ENCODE results near the gene XKR7.

XKR7 gene

GRCh38 chr20:31988430-31989015 lies 20.6 kb downstream of the XKR7 start:
- TF ChIP-seq, protein P1, sequence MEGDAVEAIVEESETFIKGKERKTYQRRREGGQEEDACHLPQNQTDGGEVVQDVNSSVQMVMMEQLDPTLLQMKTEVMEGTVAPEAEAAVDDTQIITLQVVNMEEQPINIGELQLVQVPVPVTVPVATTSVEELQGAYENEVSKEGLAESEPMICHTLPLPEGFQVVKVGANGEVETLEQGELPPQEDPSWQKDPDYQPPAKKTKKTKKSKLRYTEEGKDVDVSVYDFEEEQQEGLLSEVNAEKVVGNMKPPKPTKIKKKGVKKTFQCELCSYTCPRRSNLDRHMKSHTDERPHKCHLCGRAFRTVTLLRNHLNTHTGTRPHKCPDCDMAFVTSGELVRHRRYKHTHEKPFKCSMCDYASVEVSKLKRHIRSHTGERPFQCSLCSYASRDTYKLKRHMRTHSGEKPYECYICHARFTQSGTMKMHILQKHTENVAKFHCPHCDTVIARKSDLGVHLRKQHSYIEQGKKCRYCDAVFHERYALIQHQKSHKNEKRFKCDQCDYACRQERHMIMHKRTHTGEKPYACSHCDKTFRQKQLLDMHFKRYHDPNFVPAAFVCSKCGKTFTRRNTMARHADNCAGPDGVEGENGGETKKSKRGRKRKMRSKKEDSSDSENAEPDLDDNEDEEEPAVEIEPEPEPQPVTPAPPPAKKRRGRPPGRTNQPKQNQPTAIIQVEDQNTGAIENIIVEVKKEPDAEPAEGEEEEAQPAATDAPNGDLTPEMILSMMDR (IDR thresholded peaks at IDR 0.05; ENCODE audit: low read depth, low read length), result no peak
- H3K4me3 ChIP-seq (replicated peaks in 1 of 2; ENCODE audit: low read depth in 2 of 2, low read length in 2 of 2), result no peak overlapping the region
- no peak for DNase-seq (ENCODE audit: low read depth in 2 of 2)

DNA sequence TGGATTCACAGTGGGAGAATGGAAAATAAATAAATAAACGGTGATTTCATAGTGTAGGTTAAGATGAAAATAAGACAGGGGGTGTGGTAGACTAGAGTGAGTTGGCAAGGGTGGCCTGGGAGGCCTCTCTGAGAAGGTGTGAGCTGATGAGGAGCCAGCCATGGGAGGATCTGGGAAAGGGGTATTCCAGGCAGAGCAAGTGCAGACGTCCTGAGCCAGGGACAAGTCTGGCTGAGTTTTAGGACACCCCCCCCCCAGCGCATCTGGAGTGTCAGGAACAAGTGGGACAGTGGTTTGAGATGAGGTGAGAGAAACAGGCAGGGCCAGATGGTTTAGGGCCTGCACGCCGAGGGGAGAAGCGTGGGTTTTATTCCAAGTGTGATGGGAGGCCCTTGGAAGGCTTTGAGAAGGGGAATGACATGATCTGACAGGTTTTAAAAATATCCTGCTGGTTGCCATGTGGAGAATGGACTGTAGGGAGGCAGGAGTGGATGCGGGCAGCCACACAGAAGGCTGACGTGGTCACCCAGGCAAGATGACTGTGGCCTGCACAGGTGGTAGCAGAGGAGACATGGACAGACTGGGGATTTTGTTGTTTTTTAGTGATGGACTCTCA lies 21.2 kb downstream of the XKR7 start:
- H3K4me3 ChIP-seq (replicated peaks in 1 of 2; ENCODE audit: low read depth in 2 of 2, low read length in 2 of 2), result no peak overlapping the region
- TF ChIP-seq, protein P1 (IDR thresholded peaks at IDR 0.05; ENCODE audit: low read depth, low read length), result no peak
- DNase-seq (ENCODE audit: low read depth in 2 of 2), result no peak

GRCh38 chr20:31990641-31991338 lies 22.8 kb downstream of the XKR7 start:
- no peak for DNase-seq (ENCODE audit: low read depth in 2 of 2)
- TF ChIP-seq, protein P1 (IDR thresholded peaks at IDR 0.05; ENCODE audit: low read depth, low read length), result no peak
- H3K4me3 ChIP-seq (replicated peaks in 1 of 2; ENCODE audit: low read depth in 2 of 2, low read length in 2 of 2), result no peak overlapping the region

DNA sequence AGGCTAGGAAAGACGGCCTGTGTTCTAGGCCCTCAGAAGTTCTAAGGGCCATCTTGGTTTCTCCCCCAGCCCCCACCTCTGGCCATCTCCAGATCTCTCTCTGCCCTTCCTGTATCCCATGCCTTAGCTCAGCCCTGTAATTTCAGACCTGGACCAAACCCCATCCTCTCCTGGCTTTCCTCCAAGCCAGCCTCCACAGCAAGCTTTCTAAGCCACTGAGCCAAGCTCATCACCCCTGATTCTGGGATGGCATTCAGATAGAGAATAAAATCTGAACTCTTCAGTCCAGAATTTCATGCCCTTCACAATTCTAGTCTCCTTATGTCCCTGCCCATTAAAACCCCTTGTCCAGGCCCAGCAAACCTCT lies 23.4 kb downstream of the XKR7 start:
- TF ChIP-seq, protein P1 (IDR thresholded peaks at IDR 0.05; ENCODE audit: low read depth, low read length), result no peak
- DNase-seq (ENCODE audit: low read depth in 2 of 2), result no peak
- H3K4me3 ChIP-seq (replicated peaks in 1 of 2; ENCODE audit: low read depth in 2 of 2, low read length in 2 of 2), result no peak overlapping the region

DNA sequence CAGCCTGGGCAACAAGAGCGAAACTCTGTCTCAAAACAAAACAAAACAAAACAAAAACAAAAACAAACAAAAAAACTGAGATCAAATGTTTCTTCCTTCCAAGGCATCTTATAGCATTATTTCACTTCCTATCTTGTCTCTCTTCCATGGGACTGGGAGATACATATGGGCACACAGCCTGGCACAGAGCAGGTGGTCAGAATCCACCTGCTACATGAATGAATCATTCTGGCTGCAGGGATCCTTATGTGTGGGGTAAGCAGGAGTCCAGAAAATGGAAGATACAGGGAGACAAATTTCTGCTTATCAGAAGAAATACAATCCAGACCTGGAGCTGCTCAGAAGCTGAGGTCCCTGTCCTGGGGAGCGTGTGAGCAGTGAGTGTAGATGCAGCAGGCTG lies 24.1 kb downstream of the XKR7 start:
- no peak overlapping the region for H3K4me3 ChIP-seq (replicated peaks in 1 of 2; ENCODE audit: low read depth in 2 of 2, low read length in 2 of 2)
- DNase-seq (ENCODE audit: low read depth in 2 of 2), result no peak
- TF ChIP-seq, protein P1 (IDR thresholded peaks at IDR 0.05; ENCODE audit: low read depth, low read length), result no peak

DNA sequence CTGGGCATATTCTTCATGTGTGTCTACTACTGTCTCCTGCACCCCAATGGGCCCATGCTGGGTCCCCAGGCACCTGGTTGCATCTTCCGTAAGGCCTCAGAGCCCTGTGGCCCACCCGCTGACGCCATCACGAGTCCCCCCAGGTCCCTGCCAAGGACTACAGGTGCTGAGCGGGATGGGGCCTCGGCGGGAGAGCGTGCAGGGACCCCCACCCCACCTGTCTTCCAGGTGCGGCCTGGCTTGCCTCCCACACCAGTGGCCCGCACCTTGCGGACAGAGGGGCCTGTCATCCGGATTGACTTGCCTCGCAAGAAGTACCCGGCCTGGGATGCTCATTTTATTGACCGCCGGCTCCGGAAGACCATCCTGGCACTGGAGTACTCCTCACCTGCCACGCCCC lies 29.0 kb downstream of the XKR7 start:
- DNase-seq (ENCODE audit: low read depth in 2 of 2), result no peak
- TF ChIP-seq, protein P1 (IDR thresholded peaks at IDR 0.05; ENCODE audit: low read depth, low read length), result no peak
- H3K4me3 ChIP-seq (replicated peaks in 1 of 2; ENCODE audit: low read depth in 2 of 2, low read length in 2 of 2), result no peak overlapping the region

Data from cardiac fibroblast (primary cell).